Stimulated activated naive CD8-positive, alpha-beta T cell treated with anti-CD3 and anti-CD28 coated beads, Interleukin-15, Interleukin-2, amounts not matched to agents 100 U/mL and 50 U/mL, for 24 hours (primary cell): ENCODE data around the gene CFHR4.
"Not testable (repeated sequence)": the region's sequence is repeated elsewhere in the genome, so short reads cannot be mapped to it uniquely, and the experiment has no call there.

Source experiments
- ATAC-seq: fragments of 150-1000 bp; cut with Tn5 transposase; one replicate; pipeline ENCODE4 v1.10.0; 2021
- DNase-seq: peaks from one replicate; pipeline ENCODE4 v3.0.0; 2021

Gene CFHR4

GRCh38 chr1:196887515-196888239 lies at the start of gene CFHR4:
CFHR4 (plus strand) TSS chr1:196888052; CDS start chr1:196888151, 99 bp downstream.
- ATAC-seq, result no peak
- no peak for DNase-seq

DNA sequence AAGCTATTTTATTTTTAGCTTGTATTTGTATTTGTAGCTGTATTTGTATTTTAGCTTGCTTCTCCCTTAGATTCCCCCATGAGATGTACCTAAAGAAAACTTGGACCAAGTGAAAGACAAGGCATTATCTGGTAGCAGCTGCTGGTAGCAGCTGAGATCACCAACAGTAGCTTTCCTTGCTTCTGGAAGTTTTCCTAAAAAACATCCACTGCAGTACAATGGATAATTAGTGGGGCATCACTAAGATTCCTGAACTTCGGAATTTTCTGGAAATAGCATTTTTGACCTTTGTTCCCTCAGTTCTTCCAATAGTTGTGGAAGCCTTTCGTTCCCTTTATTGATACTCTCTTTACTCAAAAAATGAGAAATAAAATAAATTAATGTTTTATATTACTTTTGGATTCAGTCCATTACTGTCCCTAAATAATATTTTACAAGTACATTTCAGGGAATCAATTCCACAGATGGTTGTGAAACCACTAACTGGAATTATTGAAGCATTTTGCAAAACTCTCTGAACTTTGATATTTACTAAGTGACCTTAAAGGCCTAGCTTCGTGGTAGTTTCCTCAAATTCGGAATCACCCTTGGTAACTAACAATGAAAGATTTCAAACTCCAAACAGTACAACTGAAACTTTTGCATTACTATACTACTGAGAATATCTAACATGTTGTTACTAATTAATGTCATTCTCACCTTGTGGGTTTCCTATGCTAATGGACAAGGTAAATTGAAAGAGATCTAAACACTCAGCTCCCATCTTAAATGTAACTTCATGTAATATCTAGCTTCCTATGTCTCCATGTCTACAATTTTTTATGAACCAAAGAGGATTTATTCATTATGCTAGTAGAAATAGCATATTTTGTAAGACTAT lies 38.0 kb upstream of the CFHR4 start:
- not testable (repeated sequence) for DNase-seq, ATAC-seq

GRCh38 chr1:196856053-196856452 lies 31.8 kb upstream of the CFHR4 start:
- no peak for ATAC-seq
- DNase-seq, result no peak

- no peak for DNase-seq
- ATAC-seq, result no peak
Measured at GRCh38 chr1:196857188-196857587, 30.7 kb upstream of the CFHR4 start.

DNA sequence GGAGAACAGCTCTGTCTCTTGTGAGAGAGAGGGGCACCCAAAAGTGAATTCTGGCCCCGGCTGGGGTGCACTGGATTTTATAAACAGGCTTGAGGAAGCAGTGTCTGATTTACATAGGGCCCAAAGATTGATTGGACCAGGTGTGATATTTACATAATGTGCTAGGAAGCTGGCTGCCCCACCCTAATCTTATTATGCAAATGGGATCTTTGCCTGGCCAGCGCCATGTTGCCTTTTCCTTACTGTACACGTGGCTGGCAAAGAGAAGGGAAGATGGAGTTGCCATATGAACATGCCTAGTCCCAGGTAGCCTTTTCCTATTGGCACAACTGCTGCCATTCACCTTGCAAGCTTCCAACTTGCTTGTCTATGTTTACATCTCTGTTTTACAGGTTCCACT lies 29.0 kb upstream of the CFHR4 start:
- ATAC-seq (no peak), DNase-seq (no peak)

DNA sequence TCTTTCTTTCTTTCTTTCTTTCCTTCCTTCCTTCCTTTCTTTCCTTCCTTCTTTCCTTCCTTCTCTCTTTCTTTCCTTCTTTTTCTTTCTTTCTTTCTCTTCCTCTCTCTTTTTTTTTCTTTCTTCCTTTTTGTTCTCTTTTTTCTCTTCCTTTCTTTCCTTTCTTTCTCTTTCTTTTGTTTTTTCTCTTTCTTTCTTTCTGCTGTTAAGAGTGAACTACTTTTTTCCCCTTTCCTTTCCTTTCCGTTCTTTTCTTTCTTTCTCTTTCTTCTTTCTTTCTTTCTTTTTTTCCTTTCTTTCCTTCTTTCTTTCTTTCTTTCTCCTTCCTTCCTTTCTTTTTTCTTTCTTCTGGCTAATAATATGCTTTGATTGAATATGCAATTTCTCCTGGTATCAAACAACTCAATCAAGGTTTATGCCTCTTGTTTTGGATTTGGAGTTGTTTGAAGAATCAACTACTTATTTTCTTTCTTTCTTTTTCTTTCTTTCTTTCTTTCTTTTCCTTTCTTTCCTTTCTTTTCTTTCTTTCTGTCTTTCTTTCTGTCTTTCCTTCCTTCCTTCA lies 27.4 kb upstream of the CFHR4 start:
- ATAC-seq (no peak), DNase-seq (no peak)

- DNase-seq, result no peak
- no peak for ATAC-seq
Measured at GRCh38 chr1:196861429-196861828, 26.4 kb upstream of the CFHR4 start.

DNA sequence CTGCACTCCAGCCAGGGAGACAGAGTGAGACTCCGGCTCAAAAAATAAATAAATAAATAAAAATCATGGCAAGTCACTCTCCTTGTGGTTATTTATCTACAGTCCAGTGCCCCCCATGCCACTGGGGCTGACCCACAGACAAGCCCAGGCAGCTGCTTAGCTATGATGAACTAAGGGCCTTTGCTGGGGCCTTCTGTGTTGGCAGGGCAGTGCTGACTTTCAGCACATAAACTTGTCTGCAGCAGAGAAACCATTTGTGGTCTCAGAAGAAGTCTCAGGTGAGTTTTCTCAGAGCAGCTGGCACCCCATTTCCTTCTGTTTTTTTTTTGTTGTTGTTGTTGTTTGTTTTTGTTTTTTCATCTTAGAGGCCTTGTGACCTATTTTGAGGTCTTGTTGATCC lies 20.9 kb upstream of the CFHR4 start:
- DNase-seq (no peak), ATAC-seq (no peak)

GRCh38 chr1:196873385-196873784 lies 14.5 kb upstream of the CFHR4 start:
- ATAC-seq (no peak), DNase-seq (no peak)

DNA sequence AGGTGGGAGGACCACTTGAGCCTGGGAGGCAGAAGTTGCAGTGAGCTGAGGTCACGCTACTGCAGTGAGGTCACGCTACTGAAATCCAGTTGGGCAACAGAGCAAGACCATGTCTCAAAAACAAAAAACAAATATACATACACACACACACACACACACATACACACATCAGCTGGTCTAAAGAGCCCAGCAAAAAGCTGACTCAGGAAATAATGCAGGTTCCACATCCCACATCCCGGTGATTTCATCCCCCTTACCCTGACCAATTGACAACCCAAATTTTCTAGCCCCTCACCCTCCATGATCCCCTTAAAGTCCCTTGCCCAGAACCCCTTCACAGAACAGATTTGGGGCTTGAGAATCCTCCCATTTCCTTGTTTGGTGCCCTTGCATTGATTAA lies 11.9 kb upstream of the CFHR4 start:
- DNase-seq, result no peak
- ATAC-seq, result no peak

GRCh38 chr1:196877964-196878363 lies 9.9 kb upstream of the CFHR4 start:
- DNase-seq (no peak), ATAC-seq (no peak)

DNA sequence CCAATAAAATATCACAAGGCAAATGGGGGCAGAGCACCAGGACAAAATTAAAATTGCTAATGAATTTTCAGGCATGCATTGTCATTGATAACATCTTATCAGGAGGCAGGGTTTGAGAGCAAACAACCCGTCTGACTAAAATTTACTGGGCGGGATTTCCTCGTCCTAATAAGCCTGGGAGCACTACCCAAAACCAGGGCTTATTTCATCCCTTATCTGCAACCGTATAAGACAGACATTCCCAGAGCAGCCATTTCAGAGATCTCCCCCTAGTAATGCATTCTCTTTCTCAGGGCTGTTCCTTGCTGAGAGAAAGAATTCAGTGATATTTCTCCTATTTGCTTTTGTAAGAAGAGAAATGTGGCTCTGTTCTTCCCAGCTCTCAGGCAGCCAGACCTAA lies 1.3 kb upstream of the CFHR4 start:
- ATAC-seq, DNase-seq: not testable (repeated sequence)

DNA sequence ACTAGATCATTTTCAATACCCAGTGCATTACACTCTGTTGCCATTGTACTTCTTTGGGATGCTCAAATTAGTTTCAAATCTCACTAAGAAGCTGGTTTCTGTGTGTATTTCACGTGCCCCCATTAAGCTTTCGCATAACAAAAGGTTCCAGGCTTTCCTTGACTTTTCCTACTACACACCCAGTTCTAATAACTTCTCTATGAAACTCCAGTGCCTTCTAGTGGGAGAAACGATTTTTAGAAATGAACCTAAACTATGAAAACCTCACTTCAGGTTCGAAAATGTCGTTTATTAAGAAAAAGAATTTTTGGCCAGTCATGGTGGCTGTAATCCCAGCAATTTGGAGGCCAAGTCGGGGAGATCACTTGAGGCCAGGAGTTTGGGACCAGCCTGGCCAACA lies 2.8 kb downstream of the CFHR4 start:
- no peak for DNase-seq
- ATAC-seq, result no peak

GRCh38 chr1:196891251-196891650 lies 3.4 kb downstream of the CFHR4 start:
- ATAC-seq (no peak), DNase-seq (no peak)

DNA sequence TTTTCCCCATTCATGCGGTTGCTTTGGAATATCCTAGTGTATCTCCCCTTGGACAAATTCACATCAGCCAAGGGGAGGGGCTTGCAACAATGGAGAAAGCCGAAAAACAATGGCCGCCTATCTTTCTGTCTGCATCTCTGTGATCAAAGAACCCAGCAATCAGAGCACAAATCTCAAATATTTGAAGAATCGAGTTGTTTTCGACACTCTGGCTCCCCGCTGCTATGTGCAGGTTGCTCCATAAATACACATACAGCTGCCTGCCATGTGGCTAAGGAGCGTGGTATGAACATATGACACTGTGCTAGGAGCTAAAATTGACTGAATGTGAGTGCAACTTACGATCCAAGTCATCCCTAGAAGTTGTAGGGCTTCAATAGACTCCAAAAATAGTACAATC lies 8.5 kb downstream of the CFHR4 start:
- DNase-seq (no peak), ATAC-seq (no peak)

DNA sequence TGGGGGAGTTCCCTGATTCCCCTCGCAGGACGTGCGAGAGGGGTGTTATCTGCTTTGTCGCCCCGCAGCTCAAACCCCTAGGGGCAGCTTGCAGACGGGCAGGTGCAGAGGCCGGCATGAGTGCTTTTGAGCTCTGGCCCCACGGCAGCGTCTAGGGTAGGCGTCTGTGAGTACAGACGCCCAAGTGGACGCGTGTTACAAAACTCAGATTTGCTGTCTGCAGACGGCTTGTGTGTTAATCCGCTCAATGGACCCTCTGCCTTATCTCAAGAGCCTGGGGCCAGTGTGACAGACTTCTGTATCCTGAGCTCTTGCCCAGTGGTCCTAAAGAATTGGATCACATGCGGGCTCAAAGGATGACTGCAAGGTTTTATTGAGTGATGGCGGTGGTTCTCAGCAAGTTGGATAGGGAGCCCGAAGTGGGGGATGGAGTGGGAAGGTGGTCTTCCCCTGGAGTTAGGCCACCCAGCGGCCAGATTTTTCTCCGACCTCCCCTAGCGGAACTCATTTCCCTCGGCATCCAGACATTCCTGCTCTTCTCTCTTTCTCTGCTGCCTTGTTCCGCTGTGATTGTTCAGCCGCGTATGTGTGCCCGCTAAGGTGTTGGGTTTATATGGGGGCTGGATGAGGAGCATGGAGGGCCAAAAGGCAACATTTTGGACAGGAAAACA lies 9.4 kb downstream of the CFHR4 start:
- ATAC-seq, result no peak
- DNase-seq, result no peak

- ATAC-seq (no peak), DNase-seq (no peak)
Measured at GRCh38 chr1:196902344-196902743, 14.5 kb downstream of the CFHR4 start.

- DNase-seq, result no peak
- ATAC-seq, result no peak
Measured at GRCh38 chr1:196910215-196910614, 22.4 kb downstream of the CFHR4 start.

DNA sequence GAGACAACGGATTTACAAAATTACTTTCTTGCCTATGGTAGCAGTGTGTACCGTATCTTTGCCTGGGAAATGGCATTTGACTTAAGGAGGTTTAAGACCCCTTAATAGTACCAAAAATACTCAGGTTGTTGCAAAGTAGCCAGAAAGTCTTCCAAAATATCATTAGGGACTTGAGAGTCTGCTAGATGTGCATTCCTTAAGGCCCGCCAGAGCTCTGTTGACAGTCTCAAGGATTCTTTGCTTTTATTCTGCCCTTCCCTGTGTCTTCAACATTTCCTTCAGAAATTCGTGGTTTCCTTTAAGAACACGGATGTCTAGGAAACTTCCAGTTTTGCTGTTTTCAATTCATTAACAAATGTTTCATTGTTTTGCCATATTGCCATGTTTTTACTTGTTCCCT lies 24.4 kb downstream of the CFHR4 start:
- not testable (repeated sequence) for ATAC-seq, DNase-seq

DNA sequence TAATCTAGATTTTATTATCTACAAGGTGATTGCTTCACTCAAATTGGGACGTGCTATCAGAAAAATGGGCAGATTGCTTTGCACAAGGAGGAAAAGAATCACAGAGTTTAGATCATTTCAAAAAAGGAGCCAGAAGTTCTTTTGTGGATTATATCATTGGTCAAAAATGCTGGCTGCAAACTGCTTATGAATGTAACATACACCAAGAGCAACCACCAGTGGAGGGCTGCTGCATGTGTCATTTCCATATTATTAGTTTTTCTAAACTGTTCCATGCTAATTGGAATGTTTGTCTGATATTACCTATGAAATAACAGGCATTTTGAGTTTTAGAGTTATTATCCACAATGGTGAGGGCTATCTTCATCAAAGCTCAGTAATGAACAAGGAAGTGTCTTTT lies 39.0 kb downstream of the CFHR4 start:
- not testable (repeated sequence) for ATAC-seq

DNA sequence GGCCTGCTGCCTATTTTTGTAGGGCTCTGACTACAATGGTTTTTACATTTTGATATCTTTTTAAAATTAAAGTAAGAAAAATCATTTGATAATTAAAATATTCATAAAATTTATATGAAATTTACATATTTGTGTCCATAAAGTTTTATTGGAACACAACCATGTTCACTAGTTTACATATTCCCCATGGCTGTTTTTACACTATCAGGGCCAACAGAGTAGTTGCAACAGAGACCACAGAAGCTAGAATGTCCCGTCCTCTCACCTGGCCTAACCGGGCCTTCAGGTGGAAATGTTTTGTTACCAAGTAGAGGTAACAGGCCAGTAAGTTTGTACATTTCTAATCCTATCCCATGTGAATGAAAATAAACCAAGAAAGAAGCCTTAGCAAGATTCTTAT lies 45.0 kb downstream of the CFHR4 start:
- ATAC-seq, DNase-seq: not testable (repeated sequence)

More for the DNA sequence above, 39.0 kb downstream of the CFHR4 start:
- DNase-seq, result not testable (repeated sequence)

DNA sequence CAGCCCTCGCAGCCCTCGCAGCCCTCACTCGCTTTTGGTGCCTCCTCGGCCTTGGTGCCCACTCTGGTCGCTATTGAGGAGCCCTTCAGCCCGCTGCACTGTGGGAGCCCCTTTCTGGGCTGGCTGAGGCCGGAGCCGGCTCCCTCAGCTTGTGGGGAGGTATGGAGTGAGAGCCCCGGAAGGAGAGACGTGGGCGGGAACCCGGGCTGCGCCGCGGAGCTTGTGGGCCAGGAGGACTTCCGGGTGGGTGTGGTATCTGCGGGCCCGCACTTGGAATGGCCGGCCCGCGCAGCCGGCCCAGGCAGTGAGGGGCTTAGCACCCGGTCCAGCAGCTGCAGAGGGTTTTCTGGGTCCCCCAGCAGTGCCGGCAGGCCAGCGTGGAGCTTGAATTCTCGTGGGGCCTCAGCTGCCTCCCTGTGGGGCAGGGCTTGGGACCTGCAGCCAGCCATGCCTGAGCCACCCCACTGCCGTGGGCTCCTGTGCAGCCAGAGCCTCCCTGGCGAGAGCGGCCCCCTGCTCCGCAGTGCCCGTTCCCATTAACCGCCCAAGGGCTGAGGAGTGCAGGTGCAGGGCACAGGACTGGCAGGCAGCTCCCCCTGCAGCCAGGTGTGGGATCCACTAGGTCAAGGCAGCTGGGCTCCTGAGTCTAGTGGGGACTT lies 45.8 kb downstream of the CFHR4 start:
- DNase-seq, result no peak
- no peak for ATAC-seq
